Peyer's patch (tissue), 4 donors: ENCODE measurements around the gene PKNOX2. TPM values are rescaled to one million over a fixed set of nuclear protein-coding genes. Genes with fewer than 3 reads are reported as not detected.
A peak's percentile ranks its signal among the peaks of the same experiment; 100 is the strongest.

Source experiments
- DNase-seq, 3 donors: peaks; one replicate each; pipeline ENCODE4 v3.0.0-alpha.2; 2017 to 2019
- H3K27ac ChIP-seq, 4 donors: fragments of 200-600 bp; sonication (generic); one replicate each; pipeline ENCODE4 v1.5.1; 2016 to 2019
- H3K27me3 ChIP-seq, 2 donors: fragments of 200-600 bp; sonication (generic); one replicate each; pipeline ENCODE4 v1.5.1; 2019
- H3K36me3 ChIP-seq, 3 donors: fragments of 200-600 bp; sonication (generic); one replicate each; pipeline ENCODE4 v1.5.1; 2016 to 2019
- H3K4me1 ChIP-seq, 4 donors: fragments of 200-600 bp; sonication (generic); one replicate each; pipeline ENCODE4 v1.5.1; 2016 to 2019
- H3K4me3 ChIP-seq, 4 donors: fragments of 200-600 bp; sonication (generic); 1 replicate in 3 of 4; 2 replicates in 1 of 4; pipeline ENCODE4 v1.5.1; 2016 to 2019; ENCODE audit warnings: mild to moderate bottlenecking in 1 of 4
- H3K9me3 ChIP-seq, 4 donors: fragments of 200-600 bp; sonication (generic); one replicate each; pipeline ENCODE4 v1.5.1; 2016 to 2019; ENCODE audit warnings: mild to moderate bottlenecking in 1 of 4
- POLR2A ChIP-seq, 2 donors: fragments of 450-650 bp; IDR thresholded peaks; one replicate each; pipeline ENCODE4 v1.5.1; 2017; ENCODE audit warnings: antibody characterized with exemption in 2 of 2, mild to moderate bottlenecking in 2 of 2, moderate library complexity in 2 of 2
- total RNA-seq, 4 donors: library from RNA; depleted of rRNA; stranded (reverse); fragments of >200 nt; gene quantifications; one replicate each; pipeline ENCODE4 v1.1.0, GENCODE V29; 2016
- TF ChIP-seq, protein P1 (sequence below), 6 experiments: fragments of 450-650 bp in 4 of 6; fragments of 200-600 bp in 2 of 6; sonication (generic) in 1 of 6; IDR thresholded peaks; one replicate each; pipeline ENCODE4 v1.5.1; 2017 to 2019; ENCODE audit warnings: antibody characterized with exemption in 6 of 6, mild to moderate bottlenecking in 3 of 6, moderate library complexity in 1 of 6

Gene PKNOX2
- total RNA-seq, 4 donors from 2014 or later: 1.4 to 8.3 TPM; not detected in 2

DNA sequence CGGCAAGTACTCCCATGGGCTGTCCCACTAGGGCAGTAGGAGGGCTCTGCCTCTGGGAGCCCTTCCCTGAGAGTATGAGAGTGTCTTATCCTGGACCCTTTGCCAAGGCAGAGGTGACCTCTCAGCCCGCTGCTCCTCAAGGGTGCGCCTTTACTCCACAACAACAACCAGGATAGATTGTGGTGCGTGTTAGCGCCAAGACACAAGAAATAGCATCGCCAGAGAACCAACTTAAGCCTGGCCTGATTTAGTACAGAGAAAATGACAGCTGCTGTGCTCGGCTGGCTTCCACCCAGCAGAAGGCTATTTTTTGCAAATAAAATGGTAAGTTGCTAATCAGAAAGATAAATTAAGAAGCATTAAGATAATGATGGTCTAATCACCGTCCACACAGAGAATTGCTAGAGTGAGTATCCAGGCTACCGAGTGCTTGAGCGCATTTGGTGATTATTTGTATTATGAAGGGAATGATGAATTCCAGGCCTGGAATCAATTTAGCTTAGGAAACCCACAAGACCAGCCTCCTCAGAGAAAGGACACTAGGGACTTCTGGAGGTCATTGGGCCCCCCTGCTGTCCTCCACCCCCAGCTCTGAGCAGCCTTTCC is 119.8 kb downstream of the PKNOX2 start:
- no peak for DNase-seq
- H3K36me3 ChIP-seq: no peaks in the 10 kb centered on the region
- no peaks in the 10 kb centered on the region for H3K27me3 ChIP-seq
- H3K4me1 ChIP-seq: no peaks in the 10 kb centered on the region
- H3K27ac ChIP-seq: no peak overlapping the region
- TF ChIP-seq POLR2A (IDR thresholded peaks at IDR 0.05): no peak
- TF ChIP-seq, protein P1, sequence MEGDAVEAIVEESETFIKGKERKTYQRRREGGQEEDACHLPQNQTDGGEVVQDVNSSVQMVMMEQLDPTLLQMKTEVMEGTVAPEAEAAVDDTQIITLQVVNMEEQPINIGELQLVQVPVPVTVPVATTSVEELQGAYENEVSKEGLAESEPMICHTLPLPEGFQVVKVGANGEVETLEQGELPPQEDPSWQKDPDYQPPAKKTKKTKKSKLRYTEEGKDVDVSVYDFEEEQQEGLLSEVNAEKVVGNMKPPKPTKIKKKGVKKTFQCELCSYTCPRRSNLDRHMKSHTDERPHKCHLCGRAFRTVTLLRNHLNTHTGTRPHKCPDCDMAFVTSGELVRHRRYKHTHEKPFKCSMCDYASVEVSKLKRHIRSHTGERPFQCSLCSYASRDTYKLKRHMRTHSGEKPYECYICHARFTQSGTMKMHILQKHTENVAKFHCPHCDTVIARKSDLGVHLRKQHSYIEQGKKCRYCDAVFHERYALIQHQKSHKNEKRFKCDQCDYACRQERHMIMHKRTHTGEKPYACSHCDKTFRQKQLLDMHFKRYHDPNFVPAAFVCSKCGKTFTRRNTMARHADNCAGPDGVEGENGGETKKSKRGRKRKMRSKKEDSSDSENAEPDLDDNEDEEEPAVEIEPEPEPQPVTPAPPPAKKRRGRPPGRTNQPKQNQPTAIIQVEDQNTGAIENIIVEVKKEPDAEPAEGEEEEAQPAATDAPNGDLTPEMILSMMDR (IDR thresholded peaks at IDR 0.05): no peak
- H3K4me3 ChIP-seq: no peak overlapping the region
- no peaks in the 10 kb centered on the region for H3K9me3 ChIP-seq

DNA sequence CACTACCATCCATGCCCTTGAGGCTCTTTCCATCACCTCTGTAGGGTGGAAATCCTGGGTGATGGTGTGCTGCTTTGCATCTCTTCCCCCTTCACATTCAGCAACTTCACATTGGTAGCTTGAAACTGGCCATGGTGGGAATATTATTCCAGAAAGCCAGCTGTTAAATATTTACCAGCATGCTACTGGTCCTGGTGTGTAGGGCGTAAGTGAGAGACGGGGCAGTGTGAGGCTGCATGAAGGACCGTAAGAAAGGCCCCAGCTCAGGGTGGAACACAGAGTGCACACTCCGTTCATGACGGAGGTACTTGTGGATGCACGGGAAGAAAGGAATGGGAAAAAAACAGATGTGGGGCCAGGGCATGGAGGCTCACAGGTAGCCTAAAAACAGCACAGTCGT is 121.3 kb downstream of the PKNOX2 start:
- H3K27me3 ChIP-seq: no peaks in the 10 kb centered on the region
- DNase-seq: no peak
- H3K9me3 ChIP-seq: no peaks in the 10 kb centered on the region
- no peak overlapping the region for H3K4me3 ChIP-seq
- no peak overlapping the region for H3K27ac ChIP-seq
- TF ChIP-seq POLR2A (IDR thresholded peaks at IDR 0.05): no peak
- TF ChIP-seq, protein P1 (IDR thresholded peaks at IDR 0.05): no peak
- no peaks in the 10 kb centered on the region for H3K36me3 ChIP-seq
- no peaks in the 10 kb centered on the region for H3K4me1 ChIP-seq

DNA sequence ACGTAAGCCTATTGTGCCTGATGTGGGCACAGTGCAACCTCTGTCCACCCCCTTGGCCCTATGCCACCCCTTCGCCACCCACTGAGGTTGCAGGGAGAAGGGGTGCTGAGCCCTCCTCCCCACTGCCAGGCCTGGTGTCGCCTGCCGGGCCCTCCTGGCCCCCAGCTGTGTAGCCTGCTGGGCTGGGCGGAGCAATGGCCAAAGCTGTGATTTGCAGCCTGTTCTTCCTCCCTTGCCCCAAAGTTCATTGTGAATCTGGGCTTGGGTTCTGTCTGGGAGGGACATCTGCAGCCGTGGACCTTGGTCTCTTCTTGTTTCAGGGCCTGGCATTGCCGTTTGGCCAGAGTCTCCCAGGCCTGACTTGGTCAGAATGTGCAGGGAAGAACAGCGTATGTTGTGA is 121.9 kb downstream of the PKNOX2 start:
- TF ChIP-seq, protein P1 (IDR thresholded peaks at IDR 0.05): no peak
- TF ChIP-seq POLR2A (IDR thresholded peaks at IDR 0.05): no peak
- H3K36me3 ChIP-seq: no peaks in the 10 kb centered on the region
- no peak overlapping the region for H3K4me3 ChIP-seq
- H3K4me1 ChIP-seq: no peaks in the 10 kb centered on the region
- no peak overlapping the region for H3K27ac ChIP-seq
- no peaks in the 10 kb centered on the region for H3K9me3 ChIP-seq
- H3K27me3 ChIP-seq: no peaks in the 10 kb centered on the region
- DNase-seq: no peak

DNA sequence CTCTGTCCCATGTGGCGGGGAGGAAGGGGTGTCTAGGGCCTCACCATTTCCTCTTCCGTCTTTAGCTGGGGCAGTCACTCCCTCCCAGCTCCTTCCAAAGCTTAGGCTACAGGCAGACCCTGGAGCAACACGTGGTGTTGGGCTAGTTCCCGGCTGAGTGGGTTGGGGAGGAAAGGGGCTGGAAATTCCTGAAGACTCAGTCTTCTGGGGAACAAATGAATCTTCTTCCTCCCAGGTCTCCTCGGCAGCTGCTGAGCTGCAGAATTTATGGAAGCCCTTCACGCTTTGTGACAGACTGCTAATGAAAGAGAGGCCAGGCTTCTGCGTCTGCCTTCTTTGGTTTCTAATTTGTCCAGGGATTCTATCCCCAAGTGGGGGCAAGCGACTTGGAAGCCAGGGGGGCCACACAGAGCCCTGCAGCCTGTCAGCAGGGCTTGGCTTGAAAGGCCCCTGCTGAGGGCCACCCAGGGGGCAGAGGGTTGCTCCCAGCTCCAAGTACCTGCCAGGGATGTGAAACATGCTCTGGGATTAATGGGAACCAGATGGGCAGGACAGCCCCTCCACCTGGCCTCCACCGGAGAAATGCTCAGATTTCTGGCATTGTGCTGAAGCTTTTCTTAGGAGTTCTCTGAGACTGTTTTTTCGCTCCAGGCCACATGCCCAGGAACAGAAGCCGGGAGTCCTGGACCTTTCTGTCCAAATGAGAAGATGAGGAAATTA is 123.1 kb downstream of the PKNOX2 start:
- TF ChIP-seq, protein P1 (IDR thresholded peaks at IDR 0.05): no peak
- no peak for TF ChIP-seq POLR2A (IDR thresholded peaks at IDR 0.05)
- Histone ChIP-seq H3K27me3 (no peaks in the 10 kb centered on the region), H3K9me3 (no peaks in the 10 kb centered on the region), H3K4me1 (no peaks in the 10 kb centered on the region), H3K36me3 (no peaks in the 10 kb centered on the region), H3K4me3 (no peak overlapping the region), H3K27ac (peak overlapping the region in 2 of 4 donors; percentile 6 to 39)
- DNase-seq: no peak

DNA sequence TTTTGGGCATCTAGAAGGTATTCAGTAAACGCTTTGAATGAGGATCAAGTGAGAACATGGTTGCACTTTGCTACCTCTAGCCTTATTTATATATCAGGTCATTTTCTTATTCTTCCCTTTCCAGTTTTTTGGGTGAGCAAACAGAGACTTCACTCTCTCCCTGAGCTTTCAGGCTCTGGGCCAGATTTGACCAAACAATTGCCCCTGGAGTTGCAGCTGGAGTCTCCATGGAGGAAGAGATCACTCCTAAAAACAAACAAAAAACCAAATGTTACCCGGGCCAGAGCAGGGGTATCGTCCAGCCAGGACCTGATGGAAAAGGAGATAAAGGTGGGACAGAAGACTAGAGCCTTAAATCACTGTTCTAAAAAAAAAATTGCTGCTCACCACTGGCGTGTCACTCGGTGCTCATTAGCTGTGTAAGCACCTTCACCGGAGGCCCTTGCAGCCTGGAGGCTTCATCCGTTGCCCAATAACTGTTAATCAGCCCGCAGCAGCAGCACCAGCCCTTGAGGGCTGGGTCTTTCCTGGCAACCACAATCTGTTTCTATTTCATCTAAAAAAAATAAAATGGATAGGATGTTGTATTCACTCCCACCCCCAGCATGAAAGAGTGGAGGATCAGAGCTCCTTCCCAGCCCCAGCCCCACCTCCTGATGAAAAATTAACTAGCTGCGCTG is 125.0 kb downstream of the PKNOX2 start:
- no peaks in the 10 kb centered on the region for H3K36me3 ChIP-seq
- H3K4me1 ChIP-seq: no peaks in the 10 kb centered on the region
- no peak overlapping the region for H3K27ac ChIP-seq
- H3K9me3 ChIP-seq: no peaks in the 10 kb centered on the region
- no peak for TF ChIP-seq POLR2A (IDR thresholded peaks at IDR 0.05)
- TF ChIP-seq, protein P1 (IDR thresholded peaks at IDR 0.05): no peak
- DNase-seq: no peak
- H3K27me3 ChIP-seq: no peaks in the 10 kb centered on the region
- H3K4me3 ChIP-seq: no peak overlapping the region
